Heart left ventricle (tissue), 13 donors: Measurements from ENCODE around the gene TSC22D4.

Source experiments
- CTCF ChIP-seq, 12 donors: fragments of 200-600 bp; sonication (generic) in 4 of 12; IDR thresholded peaks; one replicate each; pipeline versions ENCODE4 v1.5.0 to v1.8.0; 2018 to 2022; ENCODE audit warnings: antibody characterized with exemption in 12 of 12, mild to moderate bottlenecking in 5 of 12
- POLR2A ChIP-seq, 2 donors: fragments of 450-650 bp; IDR thresholded peaks; one replicate each; pipeline ENCODE4 v1.6.1; 2017; ENCODE audit warnings: antibody characterized with exemption in 2 of 2, mild to moderate bottlenecking in 2 of 2, moderate library complexity in 2 of 2
- donor health status: ischemic (EF 13 %, LVEDD 7.1; RV severe dilation, severe dysfunction).
- donor health status: DM: no; HTN: yes; CAD: no.
- donor health status: DM: no; HTN: no; CAD: no.
- donor health status: ischemic (EF 25% LVEDD 6.9; RV normal size, moderate dysfunction).
- donor health status: ischemic (EF 25% LVEDD 5.7; RV mildly dilated, moderate dysfunction).
- donor health status: ischemic (EF 35%, LVEDD 5.7; RV mildly dilated, moderate dysfunction).
- donor health status: nonischemic (EF 11% LVEDD 7.7; RV severe dilation, severe dysfunction).
- donor health status: DM: yes; HTN: yes; CAD: no.
- donor health status: PGD.
- donor health status: ischemic (EF 29% LVEDD 5.4; RV normal size, mild dysfunction).
- donor health status: nonischemic (EF 23%, LVEDD 6.1; RV moderate dilation, normal function).

- TF ChIP-seq CTCF (IDR thresholded peaks at IDR 0.05) (no peak), POLR2A (IDR thresholded peaks at IDR 0.05) (no peak)
Measured at GRCh38 chr7:100488333-100489095, 9.5 kb upstream of the TSC22D4 start.
